DMS53 (cell line): Measurements from ENCODE around the gene CDK14.
A peak's percentile ranks its signal among the peaks of the same experiment; 100 is the strongest.

Source experiments
- DNase-seq: peaks from one replicate; lab custom pipeline; 2025; lab: John Stamatoyannopoulos, UW

The CDK14 gene

DNA sequence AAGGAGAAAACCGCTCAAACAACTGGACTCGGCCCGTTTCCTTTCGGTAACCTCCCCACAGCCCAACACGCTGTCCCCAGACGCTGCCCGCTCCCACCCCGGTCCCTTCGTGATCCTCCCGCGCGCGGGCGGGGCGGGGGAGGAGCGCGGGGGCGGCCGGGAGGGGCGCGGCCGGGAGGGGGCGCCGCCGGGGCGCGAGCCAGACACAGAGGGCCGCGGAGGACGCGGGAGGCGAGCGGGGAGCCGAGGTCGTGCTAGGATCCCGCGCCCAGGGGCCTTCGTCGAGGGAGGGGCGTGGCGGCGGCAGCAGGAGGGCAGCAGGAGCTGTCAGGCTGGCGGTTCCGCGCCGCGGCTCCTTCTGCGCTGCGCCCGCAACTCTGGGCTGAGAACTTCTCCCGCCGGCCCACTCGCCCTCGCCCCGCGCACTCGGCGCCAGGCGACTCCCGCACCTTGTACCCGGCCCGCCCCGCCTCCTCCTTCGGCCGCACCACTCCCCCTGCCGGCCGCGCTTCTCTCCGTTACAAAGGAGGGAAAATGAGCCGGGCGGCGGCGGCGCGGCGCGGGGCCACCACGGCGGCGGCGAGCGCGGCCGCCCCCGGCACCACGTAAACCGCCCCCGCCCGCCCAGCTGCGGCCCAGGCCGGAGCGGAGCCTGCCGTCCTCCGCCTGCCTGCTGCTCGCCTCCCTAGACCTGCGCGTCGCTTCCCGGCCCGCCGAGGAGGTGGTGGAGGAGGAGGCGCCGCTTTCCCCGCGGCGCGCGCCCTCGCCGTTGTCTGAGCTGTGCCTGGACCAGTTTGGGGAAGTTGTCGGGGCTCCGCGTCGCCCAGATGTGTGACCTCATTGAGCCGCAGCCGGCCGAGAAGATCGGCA lies at the start of gene CDK14:
TSS of gene CDK14 (plus strand) at position 521 of the 870 bp plus-strand sequence. CDS start at position 828, 307 bp downstream.
- peak; percentile 91 for DNase-seq

DNA sequence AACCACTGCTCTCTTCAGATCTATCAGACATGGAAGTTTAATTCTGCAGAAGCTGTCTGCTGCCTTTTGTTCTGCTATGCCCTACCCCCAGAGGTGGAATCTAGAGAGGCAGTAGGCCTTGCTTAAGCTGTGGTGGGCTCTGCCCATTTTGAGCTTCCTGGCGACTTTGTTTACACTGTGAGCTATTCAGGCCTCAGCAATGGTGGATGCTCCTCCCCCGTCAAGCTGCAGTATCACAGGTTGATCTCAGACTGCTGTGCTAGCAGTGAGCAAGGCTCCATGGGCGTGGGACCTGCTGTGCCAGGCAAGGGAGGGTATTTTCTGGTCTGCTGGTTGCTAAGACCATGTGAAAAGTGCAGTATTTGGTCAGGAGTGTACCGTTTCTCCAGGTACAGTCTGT lies 45.1 kb upstream of the CDK14 start:
- DNase-seq, result peak; percentile 41

DNA sequence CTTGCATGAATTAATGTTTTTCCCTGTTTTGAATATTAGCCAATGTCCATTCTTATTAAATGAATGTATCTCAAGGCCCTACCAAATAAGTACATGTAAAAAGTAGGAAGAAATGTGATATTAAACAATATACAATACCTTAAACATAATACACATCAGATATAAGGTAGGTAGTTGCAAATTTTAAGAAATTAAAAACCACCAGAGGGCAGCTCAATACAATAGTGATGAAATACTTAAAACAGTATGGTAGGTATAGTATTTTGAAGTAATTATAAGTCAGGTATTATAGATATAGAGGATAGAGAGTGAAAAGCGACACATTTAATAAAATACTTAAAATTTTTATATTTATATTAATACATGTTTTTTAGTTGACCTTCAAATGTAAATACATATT lies 43.6 kb upstream of the CDK14 start:
- peak; percentile 50 for DNase-seq

DNA sequence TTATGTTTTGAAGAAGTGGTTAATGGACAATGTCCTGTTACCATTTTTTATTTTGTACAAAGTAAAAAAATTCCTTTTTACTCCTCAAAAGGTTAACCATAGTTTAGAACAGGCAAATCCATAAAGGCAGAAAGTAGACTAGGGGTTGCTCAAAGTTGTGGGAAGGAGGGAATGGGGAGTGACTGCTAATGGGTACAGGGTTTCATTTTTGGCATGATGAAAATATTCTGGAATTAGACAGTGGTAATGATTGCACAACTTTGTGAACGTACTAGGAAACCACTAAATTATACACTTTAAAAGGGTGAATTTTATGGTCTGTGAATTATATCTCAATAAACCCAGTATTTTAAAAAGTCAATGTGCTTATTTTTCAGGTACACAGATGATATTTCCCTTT lies 35.4 kb upstream of the CDK14 start:
- no peak for DNase-seq

DNA sequence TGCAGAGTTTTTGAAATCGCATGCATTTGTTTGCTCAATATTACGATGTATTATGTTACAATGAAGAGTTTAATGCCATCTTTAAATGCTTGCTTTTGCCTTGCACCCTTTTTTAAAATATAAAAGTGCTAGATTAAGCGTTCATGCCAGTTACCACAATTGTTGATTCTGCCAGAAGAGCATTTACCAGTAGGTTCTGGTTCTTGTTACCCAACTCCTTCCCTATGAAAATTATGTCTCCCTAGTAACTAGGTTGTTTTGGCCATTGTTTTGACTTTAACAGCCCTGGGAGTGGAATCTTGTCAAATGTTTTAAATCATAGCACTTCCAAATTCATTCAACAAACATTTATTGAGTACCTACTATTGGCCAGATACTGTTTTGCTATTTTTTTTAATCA lies 32.8 kb upstream of the CDK14 start:
- DNase-seq, result peak; percentile 51

DNA sequence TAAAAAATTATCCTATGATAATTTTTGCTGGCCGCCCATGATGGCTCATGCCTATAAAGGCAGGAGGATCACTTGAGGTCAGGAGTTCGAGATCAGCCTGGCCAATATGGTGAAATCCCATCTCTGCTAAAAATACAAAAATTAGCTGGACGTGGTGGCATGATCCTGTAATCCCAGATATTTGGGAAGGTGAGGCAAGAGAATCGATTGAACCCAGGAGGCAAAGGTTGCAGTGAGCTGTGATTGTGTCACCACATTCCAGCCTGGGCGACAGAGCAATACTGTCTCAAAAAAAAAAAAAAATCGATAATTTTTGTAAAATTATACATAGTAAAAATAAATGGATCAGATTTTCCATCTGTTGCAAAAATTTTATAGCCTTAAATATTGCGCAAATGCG lies 31.7 kb upstream of the CDK14 start:
- no peak for DNase-seq

DNA sequence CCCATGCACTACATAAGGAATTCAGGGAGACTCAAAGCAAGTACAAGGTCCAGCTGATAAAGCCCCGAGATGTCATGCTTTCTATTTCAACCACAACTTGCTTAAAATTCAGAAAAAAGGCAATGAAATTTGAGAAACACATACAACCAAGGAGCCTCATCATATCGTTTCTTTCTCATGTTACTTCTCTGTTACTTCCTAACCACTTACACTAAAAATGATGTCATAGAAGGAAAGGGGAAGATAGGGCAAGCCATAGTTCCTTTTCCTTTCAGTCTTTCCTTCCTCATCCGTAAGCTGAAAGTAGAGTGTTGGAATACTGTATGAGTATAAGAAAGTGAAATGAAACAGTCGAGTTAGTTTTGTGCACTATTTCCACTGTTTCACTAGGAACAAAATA lies 27.9 kb upstream of the CDK14 start:
- no peak for DNase-seq

DNA sequence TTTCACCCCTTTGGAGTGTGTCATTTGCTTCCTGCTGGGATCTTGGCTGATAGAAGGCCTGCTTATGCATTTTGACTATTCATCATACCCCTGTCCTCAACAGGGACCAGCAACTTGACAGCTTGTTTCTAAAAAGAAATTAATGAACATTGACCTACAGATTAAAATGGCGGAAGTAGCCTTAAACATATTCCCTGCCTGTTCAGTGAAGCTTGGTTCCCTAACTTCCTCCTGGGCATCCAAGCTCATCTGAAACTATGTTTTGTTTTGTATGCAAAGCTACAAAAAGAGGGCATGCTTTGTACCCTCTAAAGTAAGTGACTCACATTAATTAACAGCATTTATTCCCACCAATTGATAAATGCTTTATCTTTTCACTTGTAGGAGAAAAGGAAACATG lies 26.8 kb upstream of the CDK14 start:
- no peak for DNase-seq

DNA sequence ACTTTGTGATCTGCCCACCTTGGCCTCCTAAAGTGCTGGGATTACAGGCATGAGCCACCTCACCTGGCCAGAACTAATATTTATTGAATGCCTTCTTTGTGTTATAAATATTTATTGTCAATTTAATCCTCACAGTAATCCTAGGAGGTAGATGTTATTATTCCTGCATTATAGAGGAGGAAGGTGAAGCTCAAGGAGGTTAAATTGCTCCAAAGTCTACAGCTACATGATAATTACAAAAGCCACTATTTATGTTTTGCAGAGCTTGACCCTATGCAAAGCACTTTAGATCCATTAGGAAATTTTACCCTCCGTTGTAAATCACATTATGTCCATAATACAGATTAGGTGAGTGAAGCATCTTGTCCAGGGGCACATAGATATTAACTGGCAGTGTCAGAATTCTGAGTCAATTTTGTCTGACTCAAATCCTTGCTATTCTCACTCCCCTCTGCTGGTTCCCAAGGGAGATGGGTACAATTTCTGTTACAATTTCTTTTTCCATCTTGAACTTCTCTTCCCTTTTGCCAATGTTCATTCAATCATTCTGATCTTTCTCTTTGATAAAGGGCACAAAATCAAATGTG lies 25.7 kb upstream of the CDK14 start:
- no peak for DNase-seq

DNA sequence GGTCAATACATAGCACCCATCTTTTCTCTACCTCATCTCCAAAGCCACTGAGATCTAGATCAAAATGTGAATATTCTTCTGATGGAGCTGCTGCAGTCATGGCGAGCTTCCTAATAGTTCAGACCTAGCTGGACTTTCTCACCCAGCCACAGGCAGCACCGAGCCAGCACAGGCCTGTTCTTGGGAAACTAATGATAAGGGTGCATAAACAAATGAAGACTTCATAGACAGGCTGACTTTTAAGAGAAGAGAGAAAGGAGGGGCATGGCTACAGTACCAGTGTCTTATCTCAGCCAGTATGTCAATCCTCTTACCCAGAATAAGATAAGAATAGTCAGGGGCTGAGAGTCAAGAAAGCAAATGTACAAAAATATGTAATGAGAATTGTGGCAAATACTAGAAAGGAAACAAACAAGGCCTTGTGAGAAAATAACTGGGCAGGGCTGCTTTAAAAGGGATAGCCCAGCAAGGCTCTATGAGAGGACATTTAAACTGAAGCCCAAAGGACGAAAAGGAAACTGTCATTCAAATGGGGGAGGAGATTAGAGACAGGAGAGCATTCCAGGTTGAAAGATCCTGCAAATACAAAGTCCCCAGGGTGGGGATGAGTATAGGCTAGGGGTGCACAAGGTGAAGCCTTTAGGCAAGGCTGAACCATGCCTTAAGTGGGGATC lies 21.8 kb upstream of the CDK14 start:
- DNase-seq, result no peak

DNA sequence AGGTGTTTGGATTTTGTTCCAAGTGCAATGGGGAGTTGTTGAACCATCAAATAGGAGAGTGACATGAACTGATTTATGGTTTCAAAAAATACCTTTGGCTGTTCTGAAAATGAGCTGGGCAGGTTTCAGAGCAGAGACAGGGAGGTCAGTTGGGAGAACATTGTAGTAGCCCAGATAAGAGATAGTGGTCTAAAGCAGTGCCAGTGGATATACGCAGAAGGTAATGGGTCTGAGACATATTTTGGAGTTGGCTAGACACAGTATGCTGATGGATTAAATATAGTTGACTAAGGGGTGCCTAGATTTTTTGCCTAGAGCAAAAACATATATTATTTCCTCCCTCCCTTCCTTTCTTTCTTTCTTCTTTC lies 21.3 kb upstream of the CDK14 start:
- DNase-seq, result no peak

DNA sequence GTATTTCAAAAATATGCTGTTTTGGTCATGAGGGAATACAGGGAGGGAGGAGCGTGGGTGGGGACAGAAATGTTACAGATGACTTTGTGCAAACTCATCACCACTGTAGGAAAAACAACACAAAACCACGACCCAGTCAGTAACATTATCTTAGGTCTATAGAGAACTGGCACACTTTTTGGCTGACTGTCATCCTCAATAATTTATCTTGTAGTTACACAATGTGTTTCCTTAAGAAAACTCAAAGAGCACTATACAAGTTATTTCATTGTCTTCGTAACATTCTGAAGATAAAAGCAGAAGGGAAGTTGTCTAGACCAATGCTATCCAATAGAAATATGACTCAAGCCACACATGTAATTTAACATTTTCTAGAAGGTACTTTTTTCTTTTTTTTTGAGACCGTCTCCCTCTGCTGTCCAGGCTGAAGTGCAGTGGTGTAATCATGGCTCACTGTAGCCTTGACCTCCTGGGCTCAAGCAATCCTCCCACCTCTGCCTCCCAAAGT lies 16.9 kb upstream of the CDK14 start:
- DNase-seq, result no peak

DNA sequence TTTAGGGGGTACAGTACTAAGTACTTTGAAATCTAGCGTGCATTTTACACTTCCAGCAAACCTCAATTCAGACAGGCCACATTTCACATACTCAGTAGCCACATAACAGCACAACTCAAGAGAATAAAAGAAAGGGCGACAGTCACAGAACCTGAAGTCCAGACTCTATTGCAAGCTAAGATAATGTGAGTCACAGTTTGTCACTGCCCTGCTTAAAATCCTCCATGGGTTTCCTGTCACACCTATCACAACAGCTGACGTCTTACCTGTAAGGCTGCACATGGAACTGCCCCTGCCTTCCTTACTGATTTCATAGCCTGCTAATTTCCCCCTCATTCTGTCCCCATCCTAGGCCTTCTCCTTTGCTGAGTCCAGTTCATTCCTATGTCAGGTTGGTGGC lies 16.1 kb upstream of the CDK14 start:
- no peak for DNase-seq

DNA sequence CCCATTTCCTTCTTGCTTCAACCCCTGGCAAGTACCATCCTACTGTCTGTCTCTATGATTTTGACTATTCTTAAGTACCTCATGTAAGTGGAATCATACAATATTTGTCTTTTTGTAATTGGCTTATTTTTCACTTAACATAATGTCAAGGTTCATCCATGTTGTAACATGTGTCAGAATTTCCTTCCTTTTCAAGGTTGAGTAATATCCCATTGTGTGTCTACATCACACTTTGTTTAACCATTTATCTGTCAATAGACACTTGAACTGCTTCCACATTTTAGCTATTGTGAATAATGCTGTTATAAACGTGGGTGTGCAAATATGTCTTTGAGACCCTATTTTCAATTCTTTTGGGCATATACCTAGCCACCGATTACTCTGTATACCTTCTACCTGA lies 14.0 kb upstream of the CDK14 start:
- DNase-seq, result no peak

DNA sequence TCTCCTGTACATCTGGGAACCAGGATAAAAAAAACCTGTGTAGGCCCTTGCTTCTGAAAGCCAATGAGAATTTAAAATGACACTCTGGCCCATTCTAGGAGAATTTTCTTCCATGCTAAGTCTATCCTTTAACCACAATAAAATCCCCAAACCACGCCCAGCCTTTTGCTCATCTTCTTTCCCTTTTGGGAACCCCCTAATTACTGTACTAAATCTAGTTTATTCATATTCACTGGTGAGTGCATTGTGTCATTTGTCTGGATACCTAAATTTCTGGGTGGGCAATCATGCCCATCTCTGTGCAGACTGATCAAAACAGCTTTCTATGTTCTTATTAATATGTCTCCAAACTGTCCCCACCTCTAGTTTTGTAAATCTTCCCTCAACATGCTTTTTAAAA lies 11.7 kb upstream of the CDK14 start:
- no peak for DNase-seq

DNA sequence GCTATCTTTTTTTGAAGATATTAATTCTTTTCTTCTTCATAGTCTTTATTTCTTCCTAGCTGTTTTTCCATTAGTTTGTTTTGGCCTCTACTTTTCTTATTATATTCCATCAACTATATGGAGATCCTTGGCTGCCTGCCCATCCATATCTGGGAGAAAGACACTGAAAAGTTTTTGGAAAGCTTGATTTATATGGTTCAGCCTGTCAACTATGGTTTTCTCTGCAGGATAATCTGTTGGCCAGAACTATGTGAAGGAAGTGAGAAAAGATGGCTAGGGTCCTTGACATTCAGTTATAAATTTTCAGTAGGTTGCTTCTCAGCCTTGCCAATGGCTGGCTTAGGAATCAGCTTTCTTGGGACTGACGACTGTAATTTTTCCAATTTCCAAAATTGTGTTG lies 10.0 kb upstream of the CDK14 start:
- DNase-seq, result no peak

DNA sequence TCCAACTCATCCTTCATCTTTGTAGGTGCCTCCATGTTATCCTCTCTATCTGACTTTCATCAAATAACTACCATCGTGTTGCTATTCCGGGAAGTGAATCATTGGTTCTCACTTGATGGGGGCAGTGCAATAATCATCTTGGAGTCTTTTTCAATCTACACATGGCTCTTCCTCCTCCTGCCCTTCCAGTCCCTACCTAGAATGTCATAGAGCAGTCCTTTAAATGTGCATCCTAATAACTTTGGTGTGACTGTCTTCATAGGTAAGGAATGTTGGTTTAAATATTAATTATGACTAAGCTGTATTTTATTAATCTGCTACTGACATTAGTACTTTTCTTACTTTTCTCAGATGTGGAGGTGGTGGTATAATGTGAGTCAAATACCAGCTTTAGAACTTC lies 8.4 kb upstream of the CDK14 start:
- DNase-seq, result no peak

DNA sequence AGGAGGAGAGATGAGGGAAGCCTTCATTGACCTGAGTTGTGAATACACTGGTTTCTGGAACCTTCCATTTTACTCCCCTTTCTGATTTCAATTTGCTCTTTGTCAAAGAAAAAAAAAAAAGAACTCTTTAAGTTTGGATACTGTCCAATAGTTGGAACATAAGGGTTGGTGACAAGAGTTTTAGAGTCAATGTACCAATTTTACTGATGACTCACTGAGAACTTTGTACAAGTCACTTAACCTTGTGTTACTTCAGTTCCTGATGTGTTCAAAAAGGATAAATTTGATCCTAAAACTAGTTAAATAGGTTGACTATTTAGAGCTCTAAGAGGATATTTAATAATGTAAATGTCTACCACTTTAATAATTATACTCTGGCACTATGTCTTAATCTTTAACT lies 4.1 kb upstream of the CDK14 start:
- no peak for DNase-seq

DNA sequence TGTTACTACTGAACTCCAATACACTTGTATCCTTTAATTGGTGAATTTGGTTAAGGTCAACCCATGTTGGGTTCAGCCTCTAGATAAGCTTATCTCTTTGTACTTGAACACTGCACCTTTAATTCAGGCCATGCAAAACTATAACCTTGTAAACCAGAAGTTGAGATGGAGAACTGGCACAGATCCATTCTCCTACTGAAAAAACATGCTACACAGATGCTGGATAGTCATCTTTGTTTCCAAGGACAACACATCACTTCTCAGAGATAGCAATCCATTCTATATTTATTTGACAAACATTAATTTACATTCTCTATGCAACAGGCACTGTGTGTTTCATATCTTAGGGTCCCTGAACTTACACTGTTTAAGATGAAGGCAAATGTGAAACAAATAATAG lies 2.9 kb upstream of the CDK14 start:
- DNase-seq, result no peak

DNA sequence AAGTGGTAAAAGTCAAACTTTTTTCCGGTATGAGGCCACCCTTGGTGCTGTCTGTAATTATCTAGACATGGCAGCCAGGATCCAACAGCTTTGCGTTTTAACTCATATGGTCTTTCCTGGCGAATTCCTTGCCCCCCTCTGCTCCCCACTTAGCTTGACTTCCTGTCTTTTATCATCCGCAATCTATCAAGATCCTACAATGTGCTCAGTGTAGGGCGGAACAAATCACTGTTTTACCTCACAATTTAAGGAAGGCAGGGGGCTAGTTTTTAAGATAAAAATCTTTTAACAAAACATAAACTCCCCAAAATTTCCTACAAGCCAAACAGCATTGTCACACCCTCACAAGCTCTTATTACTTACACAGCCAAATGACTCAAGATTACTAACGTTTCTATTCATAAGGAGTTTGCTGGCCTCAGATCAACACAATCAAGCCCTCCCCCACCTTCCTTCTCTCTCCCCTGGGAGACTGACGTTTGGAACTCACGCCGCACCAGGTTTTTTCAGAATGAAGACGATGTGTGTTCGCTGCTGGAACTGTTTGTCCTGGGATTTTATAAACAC lies 1.3 kb upstream of the CDK14 start:
- DNase-seq, result no peak

DNA sequence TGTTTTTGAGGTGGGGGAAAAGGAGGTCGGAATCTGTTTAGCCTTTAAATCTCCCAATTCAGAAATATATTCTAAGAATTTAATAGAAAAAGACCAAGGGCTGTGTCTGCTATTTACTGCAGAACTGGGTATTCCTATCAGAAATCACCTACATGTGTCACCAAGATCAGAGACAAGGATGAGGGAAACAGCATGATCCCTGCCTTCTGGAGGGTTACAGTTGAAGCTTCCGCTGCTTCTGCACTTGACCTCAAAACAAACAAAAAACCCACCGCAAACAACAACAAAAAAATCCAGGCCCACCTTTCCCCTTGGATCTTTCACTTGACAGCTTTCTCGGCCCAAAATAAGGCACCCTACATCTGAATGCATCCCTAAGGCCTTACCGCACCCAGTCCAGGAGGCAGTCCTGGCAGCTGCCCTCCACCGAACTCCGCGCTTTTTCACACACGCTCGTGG lies 750 bp upstream of the CDK14 start:
- DNase-seq, result peak; percentile 48

DNA sequence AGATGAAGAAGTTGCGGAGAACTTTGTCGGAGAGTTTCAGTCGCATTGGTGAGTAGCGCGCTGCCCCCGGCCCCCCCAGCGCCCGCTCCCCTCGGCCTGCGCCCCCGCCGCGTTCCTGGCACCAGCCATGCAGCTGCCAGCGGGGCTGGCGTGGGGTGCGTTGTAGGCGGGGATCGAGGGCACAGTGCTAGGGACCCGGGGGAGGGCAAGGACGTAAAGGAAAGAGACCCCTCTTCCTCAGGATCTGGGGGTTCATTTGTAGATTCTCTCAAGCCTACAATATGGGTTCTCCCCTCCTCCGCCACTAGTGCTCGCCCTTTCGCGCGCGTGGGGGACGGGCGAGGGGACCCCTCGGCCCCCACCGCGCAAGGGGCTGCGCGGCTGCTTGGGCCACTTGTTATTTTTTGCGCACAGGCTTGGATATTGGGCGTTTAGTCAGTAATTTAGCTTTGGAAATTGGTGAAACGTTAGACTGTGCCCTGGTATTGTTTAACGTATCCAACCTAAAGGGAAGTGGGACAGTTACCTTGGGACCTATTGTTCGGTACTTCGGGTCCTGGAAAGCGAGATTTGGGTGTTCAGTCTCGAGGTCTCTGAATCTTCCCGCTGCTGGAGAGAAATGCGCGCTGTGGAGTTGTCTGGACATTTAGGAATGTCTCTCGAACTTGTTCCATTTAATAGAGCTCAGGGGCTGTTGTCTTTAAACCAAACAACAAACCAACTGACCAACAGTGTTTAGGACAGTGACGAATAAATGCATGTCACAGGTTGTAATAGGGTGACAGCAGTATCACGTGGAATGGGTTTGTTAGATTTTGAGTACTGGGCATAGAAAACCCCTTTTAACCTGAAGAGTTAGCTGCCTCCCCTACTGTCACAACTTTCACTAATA lies 796 bp downstream of the CDK14 start:
- peak; percentile 54 for DNase-seq
